ENCODE data around the gene FOXP1. TPM values are rescaled to one million over a fixed set of nuclear protein-coding genes. Genes with fewer than 3 reads are reported as not detected.

FOXP1 gene
- total and polyA plus RNA-seq, 9 of the 15 experiments (the other 6 are each of a cell fraction or from before 2014, with no cell fraction given), result 7.7 to 34.5 (median 13.7) TPM

GRCh38 chr3:71197841-71198565, 385.5 kb downstream of the FOXP1 start (continued):
- TF ChIP-seq RERE (CRISPR knock-in tag; IDR thresholded peaks at IDR 0.05; ENCODE audit: borderline replicate concordance) (no peak), ZSCAN29 (IDR thresholded peaks at IDR 0.05) (no peak)

- Histone ChIP-seq H4K20me1 (replicated peaks; ENCODE audit: control insufficient read depth, insufficient read depth, low read length) (no peaks in the 10 kb centered on the region), H3K79me2 (ENCODE audit: control insufficient read depth, insufficient read depth, low read length) (no peaks in the 10 kb centered on the region), H3K4me3 (no peak overlapping the region), H3K9me1 (ENCODE audit: control insufficient read depth, insufficient read depth, low read length) (no peaks in the 10 kb centered on the region), H3K27ac (ENCODE audit: extremely low read depth, low read depth, low read length) (no peak overlapping the region), H2AFZ (ENCODE audit: low read depth, low read length) (no peak overlapping the region), H3K4me2 (ENCODE audit: insufficient read depth, low read length) (no peak overlapping the region), H3K9ac (ENCODE audit: insufficient read depth in 1 of 2, low read depth in 2 of 2, low read length in 2 of 2) (no peak overlapping the region), H3K36me3 (ENCODE audit: control insufficient read depth, insufficient read depth, low read length) (no peaks in the 10 kb centered on the region), H3K9me3 (replicated peaks; ENCODE audit: control insufficient read depth, insufficient read depth, low read depth, low read length) (no peaks in the 10 kb centered on the region), H3K27me3 (ENCODE audit: control insufficient read depth in 2 of 2, insufficient read depth in 2 of 2, low read length in 2 of 2) (no peaks in the 10 kb centered on the region), H3K4me1 (replicated peaks in 1 of 2; ENCODE audit: control insufficient read depth in 2 of 2, insufficient read depth in 2 of 2, low read length in 2 of 2) (peaks cover 5 to 9% of the 10 kb centered on the region in 2 experiments; a peak in 3 of 5 replicates)
- in situ Hi-C loops (cut with MboI) (no loop called here), intact Hi-C loops (cut with micrococcal nuclease) (no loop called here)
- ChIA-PET CTCF (ENCODE audit: low intra/inter-chr PET ratio) (no interaction called here), POLR2A (interaction anchor here (0.7 kb wide), 1 partner anchor 180 kb away, joined by 3 read pairs; no protein-coding TSS in a partner anchor)
- no TSS peak for BruUV-seq (replicated peaks)
- WGBS (ENCODE audit: insufficient coverage, low coverage, missing lambda C conversion rate), result 65% methylated on average over 5 of the region's 5 CpGs
- no peak for DNase-seq (ENCODE audit: extremely low read depth in 1 of 4, low spot score in 3 of 4)
- no peak for ATAC-seq
- FAIRE-seq, result no peak
- TF ChIP-seq CBX2 (IDR thresholded peaks at IDR 0.05; ENCODE audit: insufficient read depth, low read length, poor library complexity, severe bottlenecking), result no peak
- no peak for TF ChIP-seq ZNF174 (CRISPR knock-in tag; IDR thresholded peaks at IDR 0.05)
- no peak for TF ChIP-seq MCM2 (IDR thresholded peaks at IDR 0.05; ENCODE audit: low read depth)
- TF ChIP-seq NRF1 (conservative IDR thresholded peaks at IDR 0.05 in 1 of 2, IDR thresholded peaks at IDR 0.05 in 1 of 2), result no peak
- TF ChIP-seq NR1H2 (CRISPR knock-in tag; IDR thresholded peaks at IDR 0.05), result no peak
These were observed 388.0 kb downstream of the FOXP1 start for GRCh38 chr3:71195492-71195891.
